Measurements from ENCODE around the gene PF4V1.

Gene PF4V1

GRCh38 chr4:73869130-73870055, 16.3 kb downstream of the PF4V1 start, which contains the start of gene CXCL1:
Gene CXCL1, plus strand, starts transcription at chr4:73869393. Its CDS starts 78 bp downstream, at chr4:73869471.
- no peak within 1 kb of the TSS for H3K4me3 ChIP-seq (ENCODE audit: low read length)
- no peak for TF ChIP-seq ZNF274 (IDR thresholded peaks at IDR 0.05; ENCODE audit: low read depth, low read length)

- TF ChIP-seq ZNF274 (IDR thresholded peaks at IDR 0.05; ENCODE audit: low read depth, low read length) = no peak
- H3K4me3 ChIP-seq (ENCODE audit: low read length) = no peak overlapping the region
Observed at GRCh38 chr4:73870260-73870659, 17.2 kb downstream of the PF4V1 start.

GRCh38 chr4:73870768-73871167, 17.7 kb downstream of the PF4V1 start:
- no peak for TF ChIP-seq ZNF274 (IDR thresholded peaks at IDR 0.05; ENCODE audit: low read depth, low read length)
- no peak overlapping the region for H3K4me3 ChIP-seq (ENCODE audit: low read length)

GRCh38 chr4:73871511-73872310, 18.6 kb downstream of the PF4V1 start:
- no peak for TF ChIP-seq ZNF274 (IDR thresholded peaks at IDR 0.05; ENCODE audit: low read depth, low read length)
- H3K4me3 ChIP-seq (ENCODE audit: low read length) = no peak overlapping the region

- no peak overlapping the region for H3K4me3 ChIP-seq (ENCODE audit: low read length)
- no peak for TF ChIP-seq ZNF274 (IDR thresholded peaks at IDR 0.05; ENCODE audit: low read depth, low read length)
Observed at GRCh38 chr4:73872316-73873108, 19.4 kb downstream of the PF4V1 start.

GRCh38 chr4:73874386-73874785, 21.3 kb downstream of the PF4V1 start:
- TF ChIP-seq ZNF274 (IDR thresholded peaks at IDR 0.05; ENCODE audit: low read depth, low read length) = no peak
- no peak overlapping the region for H3K4me3 ChIP-seq (ENCODE audit: low read length)

- H3K4me3 ChIP-seq (ENCODE audit: low read length) = no peak overlapping the region
- no peak for TF ChIP-seq ZNF274 (IDR thresholded peaks at IDR 0.05; ENCODE audit: low read depth, low read length)
Observed at GRCh38 chr4:73875401-73875800, 22.3 kb downstream of the PF4V1 start.

GRCh38 chr4:73883306-73883705, 30.2 kb downstream of the PF4V1 start:
- no peak for TF ChIP-seq ZNF274 (IDR thresholded peaks at IDR 0.05; ENCODE audit: low read depth, low read length)

GRCh38 chr4:73885574-73886267, 32.6 kb downstream of the PF4V1 start:
- TF ChIP-seq ZNF274 (IDR thresholded peaks at IDR 0.05; ENCODE audit: low read depth, low read length) = no peak
- H3K4me3 ChIP-seq (ENCODE audit: low read length) = no peak overlapping the region

More at GRCh38 chr4:73883306-73883705, 30.2 kb downstream of the PF4V1 start:
- no peak overlapping the region for H3K4me3 ChIP-seq (ENCODE audit: low read length)

- no peak for TF ChIP-seq ZNF274 (IDR thresholded peaks at IDR 0.05; ENCODE audit: low read depth, low read length)
- no peak overlapping the region for H3K4me3 ChIP-seq (ENCODE audit: low read length)
Observed at GRCh38 chr4:73891326-73891725, 38.2 kb downstream of the PF4V1 start.

- no peak for TF ChIP-seq ZNF274 (IDR thresholded peaks at IDR 0.05; ENCODE audit: low read depth, low read length)
- no peak overlapping the region for H3K4me3 ChIP-seq (ENCODE audit: low read length)
Observed at GRCh38 chr4:73891739-73892405, 38.8 kb downstream of the PF4V1 start.

- no peak for TF ChIP-seq ZNF274 (IDR thresholded peaks at IDR 0.05; ENCODE audit: low read depth, low read length)
- no peak overlapping the region for H3K4me3 ChIP-seq (ENCODE audit: low read length)
Observed at GRCh38 chr4:73892966-73893365, 39.9 kb downstream of the PF4V1 start.

- H3K4me3 ChIP-seq (ENCODE audit: low read length) = no peak overlapping the region
- no peak for TF ChIP-seq ZNF274 (IDR thresholded peaks at IDR 0.05; ENCODE audit: low read depth, low read length)
Observed at GRCh38 chr4:73894001-73894400, 40.9 kb downstream of the PF4V1 start.

Data from GM08714 (cell line).